ENCODE measurements around the gene PODNL1.

DNA sequence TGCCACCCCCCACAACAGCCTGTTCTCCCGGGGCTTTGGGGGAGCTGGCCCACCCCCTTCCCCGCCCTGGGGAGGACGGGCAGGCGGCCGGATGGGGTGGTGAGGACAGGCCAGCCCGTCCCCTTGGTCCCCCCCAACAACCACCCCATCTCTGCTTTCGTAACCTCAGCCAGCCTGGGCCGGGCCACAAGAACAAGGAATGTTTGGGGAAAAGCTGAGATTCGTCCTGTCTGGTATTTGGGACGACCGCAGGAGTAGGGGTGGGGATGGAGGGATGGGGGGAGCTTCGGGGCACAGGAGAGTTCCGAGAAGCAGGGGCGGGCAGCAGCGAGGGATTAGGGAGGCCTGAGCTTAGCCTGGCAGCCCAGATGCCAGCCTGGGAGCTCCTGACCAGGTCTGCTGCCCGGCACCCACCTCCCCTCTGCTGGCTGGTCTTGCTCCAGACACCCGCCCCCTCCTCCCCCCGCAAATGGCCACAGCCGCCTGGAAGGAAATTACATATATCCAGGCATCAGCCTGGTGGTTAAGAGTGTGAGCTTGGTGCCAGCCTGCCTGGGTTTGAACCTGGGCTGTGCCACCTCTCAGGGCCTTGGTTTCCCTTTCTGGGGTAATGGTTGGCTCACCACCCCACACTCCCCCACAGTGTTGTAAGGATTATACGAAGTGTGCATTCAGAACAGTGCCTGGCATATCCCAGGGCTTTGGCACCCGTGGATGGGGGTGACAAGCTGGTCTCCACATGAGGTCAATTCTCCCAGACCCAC is at the start of gene PODNL1:
- TF ChIP-seq CTCF (IDR thresholded peaks at IDR 0.05) = no peak
- TF ChIP-seq POLR2A (IDR thresholded peaks at IDR 0.05) = no peak

Measured in Peyer's patch (tissue), 4 donors.